ENCODE measurements around the gene MTCL1.

DNA sequence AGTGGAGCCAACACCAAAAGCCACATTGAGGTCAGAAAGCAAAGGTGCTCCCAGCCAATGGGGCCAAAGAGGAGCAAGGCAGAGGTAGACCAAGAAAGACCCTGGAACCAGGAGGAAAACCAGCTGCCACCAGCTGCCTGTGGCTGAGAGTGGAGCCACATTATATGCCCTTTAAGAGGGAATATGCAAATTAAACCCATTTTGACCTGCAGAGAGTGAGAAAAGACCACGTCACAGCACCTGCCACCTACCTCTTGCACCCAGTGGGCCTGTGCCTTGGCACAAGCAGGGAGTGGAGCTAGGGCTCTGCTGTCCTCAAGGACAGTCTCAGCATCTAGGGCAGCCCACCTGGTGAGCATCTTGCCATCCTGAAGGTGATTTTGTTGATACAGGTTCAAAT, 161.3 kb downstream of the MTCL1 start:
- TF ChIP-seq TCF7L2 (IDR thresholded peaks at IDR 0.05; ENCODE audit: low read depth, low read length), result no peak
- TF ChIP-seq, protein P1, sequence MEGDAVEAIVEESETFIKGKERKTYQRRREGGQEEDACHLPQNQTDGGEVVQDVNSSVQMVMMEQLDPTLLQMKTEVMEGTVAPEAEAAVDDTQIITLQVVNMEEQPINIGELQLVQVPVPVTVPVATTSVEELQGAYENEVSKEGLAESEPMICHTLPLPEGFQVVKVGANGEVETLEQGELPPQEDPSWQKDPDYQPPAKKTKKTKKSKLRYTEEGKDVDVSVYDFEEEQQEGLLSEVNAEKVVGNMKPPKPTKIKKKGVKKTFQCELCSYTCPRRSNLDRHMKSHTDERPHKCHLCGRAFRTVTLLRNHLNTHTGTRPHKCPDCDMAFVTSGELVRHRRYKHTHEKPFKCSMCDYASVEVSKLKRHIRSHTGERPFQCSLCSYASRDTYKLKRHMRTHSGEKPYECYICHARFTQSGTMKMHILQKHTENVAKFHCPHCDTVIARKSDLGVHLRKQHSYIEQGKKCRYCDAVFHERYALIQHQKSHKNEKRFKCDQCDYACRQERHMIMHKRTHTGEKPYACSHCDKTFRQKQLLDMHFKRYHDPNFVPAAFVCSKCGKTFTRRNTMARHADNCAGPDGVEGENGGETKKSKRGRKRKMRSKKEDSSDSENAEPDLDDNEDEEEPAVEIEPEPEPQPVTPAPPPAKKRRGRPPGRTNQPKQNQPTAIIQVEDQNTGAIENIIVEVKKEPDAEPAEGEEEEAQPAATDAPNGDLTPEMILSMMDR (IDR thresholded peaks at IDR 0.05), result no peak
- no peak for TF ChIP-seq POLR2AphosphoS5 (IDR thresholded peaks at IDR 0.05; ENCODE audit: low read depth, low read length)
